CD4-positive, alpha-beta T cell (primary cell): ENCODE results near the gene UTP15. TPM values are rescaled to one million over a fixed set of nuclear protein-coding genes. Genes with fewer than 3 reads are reported as not detected.

Experiments
- ATAC-seq: fragments of 200-7000 bp; cut with Tn5 transposase; one replicate; pipeline ENCODE4 v1.10.0; 2022; ENCODE audit warnings: mild to moderate bottlenecking; ENCODE audit not compliant: poor library complexity
- CTCF ChIA-PET: fragments of 350-600 bp; sonication (Branson Sonifier 250); formaldehyde crosslinking; loops from one replicate; lab custom pipeline; 2021; ENCODE audit warnings: antibody characterized with exemption, inconsistent platforms; lab: Charles Lee
- POLR2A ChIA-PET: fragments of 350-600 bp; sonication (Branson Sonifier 250); formaldehyde crosslinking; loops from one replicate; lab custom pipeline; 2021; ENCODE audit warnings: antibody characterized with exemption, inconsistent platforms; lab: Charles Lee
- DNase-seq, 14 experiments: peaks; one replicate each; pipeline ENCODE4 v3.0.0-alpha.2; 2013 to 2020; ENCODE audit warnings: mixed read lengths in 2 of 14
- H3K27ac ChIP-seq, 2 donors: one replicate each; pipeline versions ENCODE4 v1.5.1 to v1.7.0; 2013; ENCODE audit warnings: low read length in 2 of 2, low read depth in 1 of 2, mild to moderate bottlenecking in 1 of 2
- H3K27me3 ChIP-seq, 2 experiments: 1 replicate in 1 of 2; 2 replicates in 1 of 2; pipeline versions ENCODE4 v1.6.1 to v1.7.0; 2013; ENCODE audit warnings: low read length in 2 of 2, control low read depth in 1 of 2, mild to moderate bottlenecking in 1 of 2, moderate library complexity in 1 of 2; ENCODE audit not compliant: insufficient read depth in 2 of 2, control insufficient read depth in 1 of 2
- H3K36me3 ChIP-seq: one replicate; pipeline ENCODE4 v1.6.1; 2013; ENCODE audit warnings: low read length, control low read depth; ENCODE audit not compliant: insufficient read depth
- H3K4me1 ChIP-seq: one replicate; pipeline ENCODE4 v1.6.1; 2013; ENCODE audit warnings: low read length, control low read depth; ENCODE audit not compliant: insufficient read depth
- H3K4me3 ChIP-seq: one replicate; pipeline ENCODE4 v1.5.1; 2013; ENCODE audit warnings: mild to moderate bottlenecking, low read length, moderate library complexity
- H3K9me3 ChIP-seq, 2 experiments: 1 replicate in 1 of 2; 2 replicates in 1 of 2; pipeline versions ENCODE4 v1.6.1 to v1.7.0; 2013; ENCODE audit warnings: low read length in 2 of 2, mild to moderate bottlenecking in 2 of 2, control low read depth in 1 of 2, moderate library complexity in 1 of 2; ENCODE audit not compliant: control insufficient read depth in 1 of 2, insufficient read depth in 1 of 2
- H3K27ac Mint-ChIP-seq: one replicate; pipeline ENCODE4 v1.8.0; 2020; ENCODE audit warnings: mixed read lengths
- H3K27me3 Mint-ChIP-seq: one replicate; pipeline ENCODE4 v1.8.0; 2021; ENCODE audit warnings: mixed read lengths
- H3K36me3 Mint-ChIP-seq: one replicate; pipeline ENCODE4 v1.8.0; 2021; ENCODE audit warnings: low read depth, mixed read lengths
- H3K4me1 Mint-ChIP-seq: one replicate; pipeline ENCODE4 v1.8.0; 2021; ENCODE audit warnings: low read depth, mixed read lengths
- H3K4me3 Mint-ChIP-seq: one replicate; pipeline ENCODE4 v1.8.0; 2020; ENCODE audit warnings: mild to moderate bottlenecking, mixed read lengths
- H3K9me3 Mint-ChIP-seq: one replicate; pipeline ENCODE4 v1.8.0; 2020; ENCODE audit warnings: mixed read lengths
- intact Hi-C, 2 experiments: fragments of 100-400 bp; cut with DNase I in 1 of 2; cut with micrococcal nuclease in 1 of 2; formaldehyde crosslinking; loops; one replicate each; pipeline versions ENCODE4 v1.15.1 to v1.9.0; 2023 to 2025; cut with DNase I, micrococcal nuclease
- total RNA-seq, 174 experiments: library from RNA in 2 of 174; stranded (reverse) in 2 of 174; gene quantifications; one replicate each; pipeline ENCODE4 v1.2.3 and lab custom pipeline; 2021 to 2026
- TF ChIP-seq, protein P1 (sequence below): fragments of 200-600 bp; IDR thresholded peaks from one replicate; pipeline ENCODE4 v1.8.0; 2022; ENCODE audit warnings: antibody characterized with exemption, mild to moderate bottlenecking

UTP15 gene
- total RNA-seq, 2 experiments from 2014 or later = 52.0 to 55.2 TPM

DNA sequence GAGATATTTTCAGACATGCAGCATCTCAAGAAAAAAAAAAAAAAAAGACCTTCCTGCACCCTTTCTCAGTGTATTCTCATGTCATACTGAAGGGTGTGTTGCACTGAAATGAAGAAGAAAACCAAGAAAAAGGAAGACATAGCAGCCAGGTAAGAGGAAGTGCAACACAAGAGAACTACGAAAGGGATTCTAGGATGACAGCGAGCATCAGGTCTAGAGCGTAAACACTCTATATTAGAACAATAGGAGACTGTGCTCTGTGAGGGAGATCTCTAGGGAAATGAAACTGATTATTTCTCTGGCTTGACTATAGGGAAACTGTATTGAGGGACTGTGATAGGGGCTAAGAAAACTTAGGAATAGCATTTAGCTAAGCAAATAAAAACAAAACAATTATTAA, 37.3 kb upstream of the UTP15 start:
- no peaks in the 10 kb centered on the region for H3K9me3 Mint-ChIP-seq
- Histone ChIP-seq H3K4me3 (no peak overlapping the region), H3K9me3 (no peaks in the 10 kb centered on the region), H3K27ac (no peak overlapping the region), H3K4me1 (no peaks in the 10 kb centered on the region), H3K36me3 (no peaks in the 10 kb centered on the region), H3K27me3 (peaks cover 2 to 14% of the 10 kb centered on the region in 2 experiments)
- POLR2A ChIA-PET = no interaction called here
- H3K4me1 Mint-ChIP-seq = no peaks in the 10 kb centered on the region
- TF ChIP-seq, protein P1, sequence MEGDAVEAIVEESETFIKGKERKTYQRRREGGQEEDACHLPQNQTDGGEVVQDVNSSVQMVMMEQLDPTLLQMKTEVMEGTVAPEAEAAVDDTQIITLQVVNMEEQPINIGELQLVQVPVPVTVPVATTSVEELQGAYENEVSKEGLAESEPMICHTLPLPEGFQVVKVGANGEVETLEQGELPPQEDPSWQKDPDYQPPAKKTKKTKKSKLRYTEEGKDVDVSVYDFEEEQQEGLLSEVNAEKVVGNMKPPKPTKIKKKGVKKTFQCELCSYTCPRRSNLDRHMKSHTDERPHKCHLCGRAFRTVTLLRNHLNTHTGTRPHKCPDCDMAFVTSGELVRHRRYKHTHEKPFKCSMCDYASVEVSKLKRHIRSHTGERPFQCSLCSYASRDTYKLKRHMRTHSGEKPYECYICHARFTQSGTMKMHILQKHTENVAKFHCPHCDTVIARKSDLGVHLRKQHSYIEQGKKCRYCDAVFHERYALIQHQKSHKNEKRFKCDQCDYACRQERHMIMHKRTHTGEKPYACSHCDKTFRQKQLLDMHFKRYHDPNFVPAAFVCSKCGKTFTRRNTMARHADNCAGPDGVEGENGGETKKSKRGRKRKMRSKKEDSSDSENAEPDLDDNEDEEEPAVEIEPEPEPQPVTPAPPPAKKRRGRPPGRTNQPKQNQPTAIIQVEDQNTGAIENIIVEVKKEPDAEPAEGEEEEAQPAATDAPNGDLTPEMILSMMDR = no peak
- H3K27ac Mint-ChIP-seq = no peak overlapping the region
- ATAC-seq = no peak
- CTCF ChIA-PET = interaction anchor here (1.4 kb wide), 1 partner anchor 11 kb away, joined by 3 read pairs; no protein-coding TSS in a partner anchor
- H3K4me3 Mint-ChIP-seq = no peak overlapping the region
- intact Hi-C loops = no loop called here
- peaks cover 37% of the 10 kb centered on the region for H3K27me3 Mint-ChIP-seq
- H3K36me3 Mint-ChIP-seq = no peaks in the 10 kb centered on the region
- DNase-seq = no peak

DNA sequence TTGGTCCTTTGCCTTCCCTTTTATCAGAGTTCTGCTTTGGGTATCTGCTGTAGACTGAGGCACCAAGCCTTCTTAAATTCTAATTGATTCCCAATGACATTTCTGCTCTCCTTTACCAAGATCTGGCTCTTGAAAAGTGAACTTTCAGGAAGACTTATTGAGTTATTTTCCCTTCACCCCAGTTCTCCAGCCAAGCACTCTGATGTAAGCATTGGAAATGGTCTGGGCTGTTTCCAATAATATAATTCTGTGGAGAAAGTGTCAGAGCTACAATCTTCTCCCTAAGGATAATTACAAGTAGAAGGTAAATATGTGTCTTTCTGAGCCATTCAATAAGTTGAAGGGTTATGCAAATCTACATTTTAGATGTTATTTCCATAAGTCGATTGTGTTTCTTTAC, 36.5 kb upstream of the UTP15 start:
- TF ChIP-seq, protein P1 = no peak
- no peaks in the 10 kb centered on the region for H3K9me3 ChIP-seq
- H3K36me3 Mint-ChIP-seq = no peaks in the 10 kb centered on the region
- H3K27ac ChIP-seq = no peak overlapping the region
- H3K4me1 ChIP-seq = no peaks in the 10 kb centered on the region
- ChIA-PET POLR2A (no interaction called here), CTCF (no interaction called here)
- no peaks in the 10 kb centered on the region for H3K9me3 Mint-ChIP-seq
- H3K27ac Mint-ChIP-seq = no peak overlapping the region
- peaks cover 41% of the 10 kb centered on the region for H3K27me3 Mint-ChIP-seq
- no peaks in the 10 kb centered on the region for H3K36me3 ChIP-seq
- DNase-seq (no peak), ATAC-seq (no peak)
- H3K27me3 ChIP-seq = peaks cover 5 to 14% of the 10 kb centered on the region in 2 experiments
- intact Hi-C loops = no loop called here
- H3K4me3 Mint-ChIP-seq = no peak overlapping the region
- no peaks in the 10 kb centered on the region for H3K4me1 Mint-ChIP-seq
- H3K4me3 ChIP-seq = no peak overlapping the region

DNA sequence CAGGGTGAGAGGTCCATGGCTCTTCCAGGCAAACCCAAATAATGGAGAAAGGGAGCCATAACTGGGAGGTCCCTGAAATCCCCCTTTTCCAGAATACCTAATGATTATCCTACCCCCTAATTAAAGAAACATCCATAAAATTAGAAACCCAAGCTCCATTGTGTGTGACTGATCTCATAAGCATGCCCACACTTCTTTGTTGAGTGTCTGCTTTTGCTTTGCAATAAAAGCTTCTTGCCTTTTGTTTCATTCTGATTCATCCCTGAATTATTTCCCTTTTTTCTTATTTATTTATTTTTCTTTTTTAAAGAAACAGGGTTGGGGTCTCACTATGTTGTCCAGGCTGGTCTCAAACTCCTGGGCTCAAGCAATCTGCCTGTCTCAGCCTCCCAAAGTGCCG, 34.2 kb upstream of the UTP15 start:
- Mint-ChIP-seq H3K4me3 (no peak overlapping the region), H3K27me3 (peaks cover 48% of the 10 kb centered on the region), H3K4me1 (no peaks in the 10 kb centered on the region), H3K9me3 (no peaks in the 10 kb centered on the region), H3K27ac (no peak overlapping the region), H3K36me3 (no peaks in the 10 kb centered on the region)
- H3K4me3 ChIP-seq = no peak overlapping the region
- no peaks in the 10 kb centered on the region for H3K9me3 ChIP-seq
- POLR2A ChIA-PET = no interaction called here
- H3K27ac ChIP-seq = no peak overlapping the region
- no peaks in the 10 kb centered on the region for H3K36me3 ChIP-seq
- CTCF ChIA-PET = no interaction called here
- H3K4me1 ChIP-seq = no peaks in the 10 kb centered on the region
- DNase-seq = no peak
- no peak for ATAC-seq
- H3K27me3 ChIP-seq = peaks cover 5 to 14% of the 10 kb centered on the region in 2 experiments
- intact Hi-C loops = loop anchor here in 1 of 2 experiments (5.0 kb wide), 1 partner anchor 449 kb away; no protein-coding TSS in a partner anchor
- TF ChIP-seq, protein P1 = no peak
